GM21717 (cell line): ENCODE results near the gene OR2B6.

Experiments used
- ATAC-seq: cut with Tn5 transposase; IDR thresholded peaks from one replicate; pipeline ENCODE4 v1.9.1; 2021; ENCODE audit warnings: mild to moderate bottlenecking, moderate library complexity; ENCODE audit not compliant: unreplicated experiment

OR2B6 gene

DNA sequence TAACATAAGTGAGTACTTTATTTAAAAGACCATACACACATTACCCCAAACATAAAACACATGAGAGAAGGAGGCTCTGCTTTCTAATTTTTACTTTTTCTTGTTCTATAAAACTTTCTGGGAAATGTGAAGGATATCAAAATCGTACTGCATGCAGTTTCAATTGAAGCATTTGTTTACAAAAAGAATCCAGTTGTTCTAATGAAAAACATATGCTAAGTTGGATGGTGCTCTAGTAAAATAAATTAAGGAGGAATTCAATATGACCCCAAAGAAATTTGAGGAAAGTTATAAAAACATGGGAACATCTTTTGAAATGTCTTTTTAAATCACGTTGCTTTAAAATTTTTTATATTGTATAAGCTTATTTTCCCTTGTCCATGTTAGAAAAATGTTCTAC lies 37.6 kb downstream of the OR2B6 start:
- no peak for ATAC-seq

DNA sequence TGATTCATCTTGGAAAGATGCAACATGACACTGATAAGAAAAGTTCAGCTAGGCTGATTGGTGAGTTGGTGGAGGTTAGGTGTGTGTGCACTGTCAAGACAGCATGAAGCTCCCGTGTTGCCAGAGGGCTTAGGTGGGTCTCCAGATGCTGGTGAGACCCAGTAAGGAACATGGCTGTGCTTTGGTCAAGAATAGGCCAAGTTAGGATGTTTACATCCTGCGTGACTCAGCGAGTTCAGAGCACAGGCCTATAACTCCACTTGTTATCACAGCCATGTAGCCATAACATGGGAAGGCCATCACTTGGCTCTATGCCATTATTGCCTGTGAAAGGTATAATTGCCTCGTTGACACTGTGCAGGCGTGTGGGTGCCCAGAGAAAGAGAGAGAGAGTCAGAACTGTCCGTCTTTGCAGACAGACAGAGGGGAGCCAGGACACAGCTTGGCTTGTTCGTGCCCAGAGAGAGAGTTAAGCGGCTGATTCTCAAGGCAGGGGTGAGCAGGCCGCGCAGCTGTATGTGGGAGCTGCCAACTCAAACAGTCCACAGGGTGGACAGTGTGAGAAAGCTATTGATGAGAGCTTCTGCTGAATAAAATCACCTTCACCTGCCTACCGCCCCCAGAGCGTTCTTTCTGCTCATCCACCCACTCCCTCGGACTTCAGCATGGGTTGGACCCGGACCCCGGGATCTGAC lies 43.5 kb downstream of the OR2B6 start:
- ATAC-seq = no peak

DNA sequence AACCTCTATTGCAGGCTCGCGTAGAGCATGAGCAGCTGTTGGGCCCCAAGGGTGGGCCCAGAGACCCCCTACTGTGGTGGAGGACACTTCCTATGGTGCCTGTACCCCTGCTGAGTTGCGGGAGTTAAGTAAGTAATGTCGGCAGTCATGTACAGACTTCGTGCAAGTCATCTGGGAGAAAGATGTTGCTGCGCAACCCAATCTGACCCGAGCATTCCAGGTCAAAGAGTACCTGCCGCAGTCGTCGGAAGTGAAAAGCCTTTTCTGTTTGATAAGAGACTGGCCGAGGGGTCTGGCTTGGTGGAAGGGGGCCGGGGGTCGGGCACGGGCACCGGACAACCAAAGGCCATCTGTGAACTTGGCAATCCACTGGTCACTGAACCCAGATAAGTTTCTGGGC lies 44.3 kb downstream of the OR2B6 start:
- no peak for ATAC-seq

DNA sequence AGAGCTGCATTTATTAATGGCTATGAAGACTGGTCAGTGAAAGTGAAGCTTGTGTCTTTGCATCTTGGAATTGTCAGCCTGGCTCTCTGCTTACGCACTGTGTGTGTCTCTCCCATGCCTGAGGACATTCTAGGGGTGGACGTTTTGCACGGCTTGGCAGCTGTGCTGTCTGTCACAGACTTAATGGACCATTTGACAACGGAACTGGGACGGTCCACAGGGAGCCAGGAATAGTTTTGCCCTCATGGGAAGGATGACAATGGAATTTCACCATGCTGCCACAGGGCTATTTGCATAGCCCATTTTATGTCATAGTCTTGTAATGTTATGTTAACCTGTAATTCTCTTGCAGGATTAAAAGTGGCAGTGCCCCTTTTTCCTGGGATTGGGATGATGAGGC lies 44.7 kb downstream of the OR2B6 start:
- no peak for ATAC-seq

DNA sequence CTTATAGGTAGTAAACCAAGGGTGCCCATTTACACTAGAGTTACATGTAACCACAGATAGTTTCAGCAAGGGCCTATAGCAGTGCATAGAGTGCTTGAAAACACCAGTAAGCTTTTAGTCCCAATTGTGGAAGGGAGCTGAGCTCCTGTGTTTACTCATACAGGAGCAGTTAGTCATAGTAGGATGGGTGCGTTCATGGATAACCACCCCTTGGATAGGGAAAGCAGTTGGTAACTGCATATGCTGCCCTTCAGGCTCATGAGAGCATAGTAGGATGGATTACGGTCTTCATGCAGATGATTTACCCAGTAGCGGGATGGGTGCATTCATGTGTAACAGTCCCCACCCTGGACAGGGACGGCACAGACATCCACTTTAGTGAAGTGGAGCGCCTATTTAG lies 45.1 kb downstream of the OR2B6 start:
- no peak for ATAC-seq

DNA sequence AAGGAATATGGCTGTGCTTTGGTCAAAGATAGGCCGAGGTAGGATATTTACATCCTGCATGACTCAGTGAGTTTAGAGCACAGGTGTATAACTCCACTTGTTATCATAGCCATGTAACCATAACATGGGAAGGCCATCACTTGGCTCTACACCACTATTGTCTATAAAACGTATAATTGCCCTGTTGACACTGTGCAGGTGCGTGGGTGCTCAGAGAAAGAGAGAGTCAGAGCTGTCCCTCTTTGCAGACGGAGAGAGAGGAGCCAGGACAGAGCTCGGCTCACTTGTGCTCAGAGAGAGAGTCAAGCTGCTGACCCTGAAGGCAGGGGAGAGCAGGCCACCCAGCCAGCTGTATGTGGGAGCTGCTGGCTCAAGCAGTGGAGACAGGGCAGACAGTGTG lies 46.0 kb downstream of the OR2B6 start:
- no peak for ATAC-seq

DNA sequence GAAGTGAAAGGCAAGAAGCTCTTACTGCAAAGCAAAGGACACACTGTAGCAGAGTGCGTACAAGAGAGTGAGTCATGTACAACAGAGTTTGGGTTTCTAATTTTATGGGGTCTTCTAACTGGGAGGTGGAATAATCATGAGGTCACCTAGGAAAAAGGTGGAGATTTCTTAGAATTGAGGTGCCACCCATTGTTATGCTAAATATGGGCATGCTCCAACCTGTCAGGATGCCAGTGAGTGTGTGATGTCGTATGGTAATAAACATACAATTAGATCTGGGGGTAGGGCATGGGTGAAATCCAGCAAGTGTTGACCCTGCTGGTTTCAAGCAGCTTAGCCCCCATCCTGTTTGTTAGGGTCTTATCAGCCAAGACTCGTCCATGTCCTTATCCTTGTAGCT lies 46.6 kb downstream of the OR2B6 start:
- no peak for ATAC-seq

DNA sequence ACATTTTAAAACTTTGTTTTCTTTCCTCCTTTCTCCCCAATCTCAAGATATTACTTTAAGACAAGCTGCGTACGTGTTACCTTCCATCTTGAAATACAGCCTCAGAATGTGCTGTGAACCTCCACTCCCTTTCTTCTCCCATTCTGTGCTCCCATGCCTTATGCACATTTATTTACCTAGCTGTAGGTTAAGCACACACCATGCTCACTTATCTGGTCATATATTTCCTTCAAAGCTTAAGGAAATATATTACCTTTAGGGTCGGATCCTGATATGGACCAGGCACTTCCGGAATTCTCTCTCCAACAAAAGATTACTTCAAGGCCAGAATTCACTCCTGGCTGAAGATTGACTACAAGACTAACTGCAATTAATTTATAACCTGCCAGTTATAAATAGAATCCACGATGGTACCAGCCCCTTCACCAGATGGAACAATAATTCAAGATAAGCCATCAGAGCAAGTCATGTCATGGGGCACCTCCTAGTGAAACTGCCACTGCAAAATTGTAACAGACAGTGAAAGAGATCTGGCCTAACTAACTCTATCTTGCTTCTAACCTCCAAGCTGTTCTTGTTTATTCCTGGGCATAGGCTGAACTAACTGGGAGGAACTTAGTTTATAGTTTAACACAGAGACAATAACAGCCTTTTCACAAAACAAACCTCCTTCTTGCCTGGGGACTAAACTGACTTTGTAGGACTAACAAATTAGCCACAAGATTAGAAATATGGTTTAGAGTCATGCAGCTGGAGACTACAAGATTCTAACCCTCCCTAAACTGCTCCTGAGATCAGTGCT lies 47.5 kb downstream of the OR2B6 start:
- no peak for ATAC-seq

DNA sequence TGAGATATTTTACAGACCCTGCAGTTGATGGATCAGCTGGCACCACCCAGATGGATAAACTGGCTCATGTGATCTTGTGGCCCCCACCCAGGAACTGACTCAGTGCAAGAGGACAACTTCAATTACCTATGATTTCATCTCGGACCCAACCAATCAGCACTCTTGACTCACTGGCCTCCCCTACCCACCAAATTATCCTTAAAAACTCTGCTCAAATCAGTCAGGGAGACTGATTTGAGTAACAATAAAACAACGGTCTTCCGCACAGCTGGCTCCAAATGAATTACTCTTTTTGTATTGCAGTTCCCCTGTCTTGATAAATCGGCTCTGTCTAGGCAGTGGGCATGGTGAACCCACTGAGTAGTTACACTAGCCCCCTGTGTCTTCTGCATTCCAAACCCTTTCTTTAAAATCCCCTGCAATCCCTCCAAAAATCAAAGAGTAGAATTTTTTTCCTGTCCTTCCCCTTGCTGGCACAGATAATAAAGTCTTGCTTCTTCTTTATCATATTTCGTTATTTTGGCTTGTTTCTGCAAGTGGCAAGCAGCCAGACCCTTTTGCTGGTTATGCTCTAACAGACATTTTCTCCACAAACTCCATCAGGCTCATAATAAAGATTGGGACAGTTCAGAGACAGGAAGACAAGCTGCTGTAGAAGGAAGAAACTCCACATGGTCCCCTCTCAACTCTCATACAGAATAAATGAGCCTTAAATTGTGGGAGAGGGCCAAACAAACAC lies 48.3 kb downstream of the OR2B6 start:
- ATAC-seq = no peak

DNA sequence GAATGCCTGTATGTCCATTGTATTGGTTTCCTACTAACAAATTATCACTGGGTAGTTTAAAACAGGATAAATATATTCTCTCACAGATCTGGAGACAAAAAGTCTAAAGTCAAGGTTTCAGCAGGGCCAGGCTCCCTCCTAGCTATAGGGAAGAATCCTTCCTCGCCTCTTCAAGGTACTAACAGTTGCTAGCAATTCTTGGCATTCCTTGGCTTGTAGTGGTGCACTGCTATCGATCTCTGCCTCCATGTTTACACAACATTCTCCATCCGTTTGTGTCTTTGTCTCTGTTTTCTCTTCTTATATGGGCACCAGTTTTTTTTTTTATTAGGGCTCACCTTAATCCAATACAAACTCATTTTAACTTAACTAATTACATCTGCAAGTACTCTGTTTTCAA lies 48.9 kb downstream of the OR2B6 start:
- no peak for ATAC-seq
